Left ventricle myocardium superior (tissue), 1 donor: ENCODE measurements around the gene DCAF11. TPM values are rescaled to one million over a fixed set of nuclear protein-coding genes. Genes with fewer than 3 reads are reported as not detected.

Source experiments
- ATAC-seq: fragments of 200-7000 bp; cut with Tn5 transposase; one replicate; pipeline ENCODE4 v1.9.1; 2020; ENCODE audit warnings: mild to moderate bottlenecking, moderate library complexity
- DNase-seq: peaks from one replicate; pipeline ENCODE4 v3.0.0-alpha.2; 2020
- intact Hi-C: fragments of 100-400 bp; cut with micrococcal nuclease; formaldehyde crosslinking; loops from one replicate; pipeline ENCODE4 v1.11.0; 2022
- total RNA-seq: library from RNA; stranded (reverse); fragmentation: NEBNext Ultra II Directional; extraction: Animal tissue kit (Norgen Biotek cat#: 25700); gene quantifications from one replicate; pipeline ENCODE4 v1.2.1, GENCODE V29; 2021
- donor health status: DM: no; HTN: yes; CAD: no; lungs with severe emphysema.

DCAF11 gene
- total RNA-seq, 1 donor from 2014 or later, result 85.8 TPM

DNA sequence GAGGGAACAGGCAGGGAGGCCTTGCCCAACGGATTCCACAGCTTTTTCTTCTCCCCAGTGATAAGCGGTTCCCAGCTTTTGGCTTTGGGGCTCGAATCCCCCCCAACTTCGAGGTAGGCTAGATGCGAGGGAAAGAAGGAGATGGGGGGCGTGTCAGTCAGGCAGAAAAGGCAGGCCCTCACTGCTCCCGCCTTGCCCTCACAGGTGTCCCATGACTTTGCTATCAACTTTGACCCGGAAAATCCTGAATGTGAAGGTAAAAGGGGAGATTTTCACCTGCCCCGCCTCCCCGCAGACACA lies 38.3 kb upstream of the DCAF11 start:
- DNase-seq (no peak), ATAC-seq (no peak)
- intact Hi-C loops, result no loop called here

DNA sequence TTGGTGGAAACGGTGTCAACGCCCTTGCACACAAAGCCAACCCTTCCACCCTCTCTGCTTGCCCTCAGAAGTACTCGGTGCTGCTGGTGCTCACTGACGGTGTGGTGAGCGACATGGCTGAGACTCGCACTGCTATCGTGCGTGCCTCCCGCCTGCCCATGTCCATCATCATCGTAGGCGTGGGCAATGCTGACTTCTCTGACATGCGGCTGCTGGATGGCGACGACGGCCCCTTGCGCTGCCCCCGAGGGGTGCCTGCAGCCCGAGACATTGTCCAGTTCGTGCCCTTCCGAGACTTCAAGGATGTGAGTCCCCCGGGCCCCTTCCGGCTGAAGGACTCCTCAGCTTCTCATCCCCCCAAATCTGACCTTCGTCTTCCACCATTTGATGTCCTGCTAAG lies 37.5 kb upstream of the DCAF11 start:
- no peak for ATAC-seq
- DNase-seq, result no peak
- intact Hi-C loops, result no loop called here

GRCh38 chr14:24078146-24078545 lies 36.4 kb upstream of the DCAF11 start:
- intact Hi-C loops, result no loop called here
- no peak for DNase-seq
- no peak for ATAC-seq

GRCh38 chr14:24079491-24080141 lies 35.0 kb upstream of the DCAF11 start:
- ATAC-seq, result no peak
- no peak for DNase-seq
- intact Hi-C loops, result no loop called here

- no peak for DNase-seq
- ATAC-seq, result no peak
- intact Hi-C loops, result no loop called here
Measured at GRCh38 chr14:24080142-24080530, 34.4 kb upstream of the DCAF11 start.

GRCh38 chr14:24080888-24081738 lies 33.5 kb upstream of the DCAF11 start:
- intact Hi-C loops, result no loop called here
- ATAC-seq (peak; percentile 88), DNase-seq (peak; percentile 65)

DNA sequence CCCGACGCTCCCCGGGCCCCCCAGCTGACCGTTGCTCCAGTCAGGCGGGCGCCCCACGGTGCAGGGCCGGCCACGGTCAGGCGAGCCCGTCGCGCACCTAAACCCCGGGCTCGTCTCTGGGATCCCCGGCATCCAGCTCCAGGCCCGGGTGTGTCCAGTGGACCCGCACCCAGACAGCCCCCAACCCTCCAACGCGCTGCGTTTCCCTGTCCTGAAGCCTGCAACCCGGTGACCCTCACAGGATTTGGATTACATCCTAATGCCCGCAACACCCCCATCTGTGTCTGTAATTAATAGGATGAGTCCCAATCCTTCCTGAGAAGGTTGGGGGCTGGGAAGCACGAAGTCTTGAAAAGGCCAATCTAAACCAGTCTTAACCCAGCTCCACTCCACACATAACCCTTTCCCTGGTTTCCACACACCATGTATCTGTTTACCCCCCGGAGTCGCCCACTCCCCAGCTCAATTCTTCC lies 32.8 kb upstream of the DCAF11 start:
- no peak for DNase-seq
- intact Hi-C loops, result no loop called here
- ATAC-seq, result no peak

- DNase-seq (no peak), ATAC-seq (no peak)
- intact Hi-C loops, result no loop called here
Measured at GRCh38 chr14:24082411-24083080, 32.0 kb upstream of the DCAF11 start.

DNA sequence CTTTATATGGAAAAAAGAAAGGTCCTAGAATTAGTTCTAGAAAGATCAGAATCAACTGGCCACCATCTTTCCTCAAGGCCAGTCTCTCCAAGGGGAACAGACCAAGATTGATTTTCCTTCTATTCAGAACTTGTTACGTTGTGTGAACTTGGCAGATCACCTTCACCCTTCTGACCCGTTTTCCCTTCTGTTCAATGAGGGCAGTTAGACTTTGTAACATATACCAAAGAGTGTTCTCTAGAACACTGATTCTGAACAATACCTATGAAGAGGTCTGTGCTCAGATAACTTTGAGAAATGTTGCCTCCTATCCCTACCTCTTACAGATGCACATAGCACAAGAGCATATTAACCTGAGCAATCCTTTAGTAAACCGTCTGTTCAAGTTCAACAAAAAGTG lies 31.1 kb upstream of the DCAF11 start:
- intact Hi-C loops, result no loop called here
- ATAC-seq (no peak), DNase-seq (no peak)

GRCh38 chr14:24084440-24084839 lies 30.1 kb upstream of the DCAF11 start:
- no peak for ATAC-seq
- intact Hi-C loops, result no loop called here
- no peak for DNase-seq

GRCh38 chr14:24085215-24085614 lies 29.4 kb upstream of the DCAF11 start:
- intact Hi-C loops, result no loop called here
- DNase-seq (no peak), ATAC-seq (no peak)

DNA sequence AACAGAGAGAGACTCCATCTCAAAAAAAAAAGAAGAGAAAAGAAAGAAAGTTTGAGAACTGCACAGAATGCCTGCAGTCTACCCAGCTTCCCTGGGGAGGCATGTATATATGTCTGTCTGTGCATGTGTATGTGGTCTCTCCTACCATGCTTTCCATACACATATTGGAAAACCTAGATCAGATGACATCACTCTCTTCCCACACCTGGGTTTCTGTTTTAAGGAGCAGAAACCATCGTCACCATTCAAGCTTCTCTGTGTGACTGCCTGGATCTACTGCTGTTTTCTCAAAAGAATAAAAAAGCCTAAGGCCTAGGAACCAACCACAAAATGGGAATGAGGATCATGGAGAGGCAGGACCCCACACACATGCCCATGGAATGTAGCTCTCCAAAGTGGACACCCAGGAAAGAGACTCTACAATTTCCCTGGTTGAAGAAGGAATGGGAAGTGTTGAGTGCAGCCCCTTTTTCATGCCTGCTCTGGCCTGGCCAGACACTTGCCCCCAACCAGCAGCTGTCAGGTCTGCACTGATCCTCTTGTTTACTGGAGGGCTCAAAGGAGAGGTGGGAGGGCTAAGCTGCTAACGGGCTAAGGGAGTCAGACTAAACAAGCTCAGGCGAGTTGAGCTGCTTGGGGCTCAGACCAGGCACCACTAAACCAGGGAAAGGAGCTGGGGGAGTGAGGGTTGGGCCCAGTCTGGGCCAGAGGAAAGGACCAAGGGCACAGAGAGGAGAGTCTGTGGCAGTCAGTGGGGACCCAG lies 28.2 kb upstream of the DCAF11 start:
- ATAC-seq, result no peak
- intact Hi-C loops, result no loop called here
- no peak for DNase-seq

DNA sequence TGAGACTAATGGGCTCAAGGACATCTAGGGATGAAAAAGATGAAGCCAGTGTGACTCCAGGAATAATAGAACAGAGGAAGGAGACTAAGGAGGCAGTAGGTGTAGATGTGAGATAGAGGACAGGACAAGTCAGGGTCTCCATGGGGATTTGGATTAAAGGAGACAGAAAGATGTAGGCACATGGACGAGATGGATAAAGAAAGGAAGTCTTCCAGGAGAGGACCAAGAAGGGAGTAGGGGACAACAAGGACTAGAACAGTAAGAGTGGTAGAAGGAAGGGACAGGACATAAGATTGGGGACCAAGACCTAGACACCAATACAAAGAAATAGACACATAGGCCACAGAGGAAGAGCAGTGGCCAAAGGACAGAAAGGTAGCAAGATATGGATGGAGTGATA lies 27.6 kb upstream of the DCAF11 start:
- DNase-seq, result no peak
- intact Hi-C loops, result no loop called here
- no peak for ATAC-seq

DNA sequence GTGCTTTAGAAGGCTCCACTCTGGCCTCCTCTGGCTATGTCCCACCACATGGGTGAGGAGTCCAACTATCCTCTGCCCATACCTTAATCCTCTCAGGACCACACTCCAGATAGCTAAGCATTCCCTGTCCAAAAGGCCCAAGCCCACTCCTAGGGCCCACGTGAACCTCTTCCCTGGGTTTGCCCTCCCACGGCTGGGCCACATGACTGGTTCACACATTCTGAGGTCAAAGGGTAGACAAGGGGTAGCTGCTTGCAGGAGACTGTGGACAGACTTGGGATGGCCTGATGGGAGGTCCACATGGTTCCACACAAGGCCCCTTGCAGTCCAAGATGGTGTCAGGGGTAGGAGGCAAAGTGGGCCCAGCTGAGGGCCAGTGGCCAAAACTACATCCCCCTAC lies 26.5 kb upstream of the DCAF11 start:
- DNase-seq (no peak), ATAC-seq (no peak)
- intact Hi-C loops, result no loop called here

DNA sequence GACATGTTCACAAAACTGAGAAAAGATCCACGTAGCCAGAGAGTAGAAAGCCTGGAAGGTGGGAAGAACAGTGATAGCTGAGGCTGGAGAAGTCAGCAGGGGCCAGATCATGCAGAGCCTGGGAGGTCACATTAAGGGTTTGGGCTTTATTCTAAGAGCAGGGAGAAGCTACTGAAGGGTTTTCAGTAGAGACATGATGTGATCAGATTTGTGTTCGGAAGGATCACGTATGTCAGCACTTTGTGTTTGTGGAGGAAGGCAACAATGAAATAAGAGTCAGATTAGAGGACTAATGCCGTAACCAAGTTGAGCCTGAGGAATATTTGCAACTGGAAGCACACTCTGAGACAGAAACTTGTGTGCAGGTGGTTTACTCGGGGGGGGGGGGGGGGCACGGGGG lies 24.7 kb upstream of the DCAF11 start:
- DNase-seq (no peak), ATAC-seq (no peak)

DNA sequence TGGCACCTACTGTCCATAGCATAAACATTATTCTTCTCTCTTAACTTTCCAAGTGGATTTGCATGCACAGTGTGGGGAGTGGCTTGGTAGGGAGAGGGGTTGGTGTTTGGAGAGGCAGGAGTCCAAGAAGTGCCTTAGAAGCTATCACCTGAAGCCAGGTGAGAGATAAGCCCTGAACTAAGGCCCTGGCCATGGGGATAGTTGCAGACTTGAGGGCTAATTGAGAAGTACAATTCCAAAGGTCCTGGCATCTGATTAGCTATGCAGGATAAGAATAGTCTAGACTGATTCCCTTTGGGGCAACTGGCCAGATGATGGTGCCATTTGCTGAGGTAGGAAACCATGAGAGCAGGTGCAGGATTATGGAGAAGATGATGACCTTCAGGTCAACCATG lies 22.5 kb upstream of the DCAF11 start:
- intact Hi-C loops, result no loop called here
- no peak for ATAC-seq
- DNase-seq, result no peak

More for the DNA sequence above, 24.7 kb upstream of the DCAF11 start:
- intact Hi-C loops, result no loop called here

DNA sequence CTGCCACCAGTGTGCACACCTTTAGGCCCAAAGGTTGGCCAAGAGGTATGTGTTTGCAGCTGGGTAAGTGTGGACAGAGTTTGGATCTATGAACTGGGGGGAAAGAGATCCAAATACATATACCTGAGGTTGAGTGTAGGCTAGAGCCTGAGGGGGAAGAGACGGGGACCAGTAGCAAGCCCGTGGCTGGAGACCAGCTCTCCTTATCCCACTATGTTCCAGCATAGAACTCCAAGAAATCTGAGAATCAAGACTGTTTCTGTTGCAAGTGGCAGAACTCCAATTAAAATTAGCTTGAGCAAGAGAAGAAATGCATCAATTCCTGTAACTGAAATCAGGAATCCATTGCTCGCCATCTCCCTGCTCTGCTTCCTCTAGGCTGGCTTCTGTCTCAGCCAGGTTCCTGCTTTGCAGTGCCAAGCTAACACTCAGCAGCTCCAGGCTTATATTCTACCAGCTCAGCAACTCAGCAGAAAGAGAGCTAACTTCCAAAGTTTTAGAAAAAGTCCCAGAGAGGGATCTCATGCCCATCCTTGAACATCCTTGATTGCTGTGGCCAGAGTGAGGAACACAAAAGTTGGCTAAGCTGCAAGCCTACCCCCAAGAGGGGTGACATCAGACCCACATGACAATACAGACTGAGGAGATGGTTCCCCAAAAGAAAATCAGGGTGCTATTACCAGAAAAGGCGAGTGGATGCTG lies 21.9 kb upstream of the DCAF11 start:
- intact Hi-C loops, result no loop called here
- no peak for DNase-seq
- ATAC-seq, result no peak

- no peak for DNase-seq
- no peak for ATAC-seq
- intact Hi-C loops, result no loop called here
Measured at GRCh38 chr14:24093207-24093900, 21.2 kb upstream of the DCAF11 start.
